OCI-LY1 (cell line): ENCODE measurements around the gene KCNMB2.

Experiments used
- H2AFZ ChIP-seq: fragments of 200-600 bp; sonication (generic), shearing (Covaris generic); 2 replicates; pipeline ENCODE4 v1.6.0; 2014; ENCODE audit warnings: antibody characterized with exemption, mild to moderate bottlenecking, low read length
- H3F3A ChIP-seq: fragments of 200-600 bp; sonication (generic), shearing (Covaris generic); 2 replicates; pipeline ENCODE4 v1.6.0; 2014; ENCODE audit warnings: mild to moderate bottlenecking, antibody characterized with exemption, low read length, moderate library complexity; ENCODE audit not compliant: insufficient read depth
- H3K27ac ChIP-seq: fragments of 200-600 bp; sonication (generic); 2 replicates; pipeline ENCODE4 v1.5.1; 2014; ENCODE audit warnings: low read length, mixed run types, mild to moderate bottlenecking, low read depth; ENCODE audit not compliant: poor library complexity, severe bottlenecking
- H3K27me3 ChIP-seq: fragments of 200-600 bp; sonication (generic); 2 replicates; pipeline ENCODE4 v1.6.0; 2014; ENCODE audit warnings: antibody characterized with exemption, mild to moderate bottlenecking, low read length, moderate library complexity; ENCODE audit not compliant: insufficient read depth
- H3K36me3 ChIP-seq: fragments of 200-600 bp; sonication (generic); 2 replicates; pipeline ENCODE4 v1.6.1; 2014; ENCODE audit warnings: mild to moderate bottlenecking, antibody characterized with exemption, low read length, moderate library complexity, mixed read lengths; ENCODE audit not compliant: insufficient read depth
- H3K4me1 ChIP-seq: fragments of 200-600 bp; sonication (generic); 2 replicates; pipeline ENCODE4 v1.5.1; 2014; ENCODE audit warnings: mild to moderate bottlenecking, low read length, moderate library complexity; ENCODE audit not compliant: insufficient read depth, severe bottlenecking
- H3K4me2 ChIP-seq: fragments of 200-600 bp; sonication (generic), shearing (Covaris generic); 2 replicates; pipeline ENCODE4 v1.6.1; 2014; ENCODE audit warnings: low read length
- H3K4me3 ChIP-seq: fragments of 200-600 bp; sonication (generic); 2 replicates; pipeline ENCODE4 v1.5.1; 2014; ENCODE audit warnings: low read length, low read depth, mild to moderate bottlenecking, mixed read lengths; ENCODE audit not compliant: poor library complexity, severe bottlenecking
- H3K79me2 ChIP-seq: fragments of 200-600 bp; shearing (Covaris generic); 2 replicates; pipeline ENCODE4 v1.6.1; 2016; ENCODE audit warnings: mixed run types, low read length, mixed read lengths; ENCODE audit not compliant: insufficient read depth
- H3K9ac ChIP-seq: fragments of 200-600 bp; sonication (generic), shearing (Covaris generic); 2 replicates; pipeline ENCODE4 v1.6.1; 2014; ENCODE audit warnings: mild to moderate bottlenecking, low read length, mixed read lengths
- H3K9me2 ChIP-seq: fragments of 200-600 bp; sonication (generic), shearing (Covaris generic); 2 replicates; pipeline ENCODE4 v1.6.1; 2014; ENCODE audit warnings: low read depth, mild to moderate bottlenecking, low read length, mixed read lengths
- H3K9me3 ChIP-seq: fragments of 200-600 bp; shearing (Covaris generic); 2 replicates; pipeline ENCODE4 v1.6.1; 2014; ENCODE audit warnings: low read length, mixed read lengths
- H4K20me1 ChIP-seq: fragments of 200-600 bp; sonication (generic), shearing (Covaris generic); 2 replicates; pipeline ENCODE4 v1.6.0; 2016; ENCODE audit warnings: mild to moderate bottlenecking, low read length; ENCODE audit not compliant: insufficient read depth
- CTCF ChIP-seq: fragments of 200-600 bp; sonication (generic), shearing (Covaris generic); IDR thresholded peaks from 2 replicates; pipeline ENCODE4 v1.5.1; 2017; ENCODE audit warnings: mild to moderate bottlenecking, antibody characterized with exemption, low read length, moderate library complexity, mixed read lengths
- EZH2 ChIP-seq: fragments of 200-600 bp; sonication (generic), shearing (Covaris generic); IDR thresholded peaks from 2 replicates; pipeline ENCODE4 v1.8.0; 2017; ENCODE audit warnings: borderline replicate concordance, mixed run types, mild to moderate bottlenecking, antibody characterized with exemption, low read length, moderate library complexity, mixed read lengths

KCNMB2 gene

DNA sequence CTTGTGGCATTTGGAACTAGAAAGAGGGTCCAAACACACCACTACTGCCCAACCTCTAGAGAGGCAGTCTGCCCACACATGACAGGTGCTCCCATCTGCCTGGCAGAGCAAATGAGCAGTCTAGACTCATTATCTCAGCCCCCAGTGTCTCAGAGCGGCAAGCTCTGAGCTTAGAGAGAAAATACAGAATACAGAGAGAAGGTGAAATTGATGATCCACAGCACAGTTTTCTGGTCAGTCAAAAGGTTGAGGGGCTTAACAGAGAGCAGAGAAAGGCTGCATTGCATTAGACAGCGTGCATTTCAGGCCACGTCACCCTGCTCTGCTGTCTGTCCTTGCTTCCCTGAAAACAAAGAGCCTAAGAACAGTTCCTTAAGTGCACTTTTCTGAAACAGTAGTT lies 135.1 kb downstream of the KCNMB2 start:
- TF ChIP-seq EZH2 (no peak), CTCF (no peak)
- H3K79me2 ChIP-seq, result no peaks in the 10 kb centered on the region
- H3K9me3 ChIP-seq, result no peaks in the 10 kb centered on the region
- no peaks in the 10 kb centered on the region for H3K9me2 ChIP-seq
- H3K36me3 ChIP-seq, result no peaks in the 10 kb centered on the region
- H3K27ac ChIP-seq, result no peak overlapping the region
- H3K4me3 ChIP-seq, result no peak overlapping the region
- H3F3A ChIP-seq, result no peaks in the 10 kb centered on the region
- H3K27me3 ChIP-seq, result no peaks in the 10 kb centered on the region
- no peak overlapping the region for H3K4me2 ChIP-seq
- no peaks in the 10 kb centered on the region for H3K4me1 ChIP-seq
- no peaks in the 10 kb centered on the region for H4K20me1 ChIP-seq
- H2AFZ ChIP-seq, result no peak overlapping the region
- no peak overlapping the region for H3K9ac ChIP-seq

GRCh38 chr3:178671791-178672190 lies 135.6 kb downstream of the KCNMB2 start:
- no peaks in the 10 kb centered on the region for H3K4me1 ChIP-seq
- TF ChIP-seq CTCF, result no peak
- no peak for TF ChIP-seq EZH2
- no peaks in the 10 kb centered on the region for H3K36me3 ChIP-seq
- no peak overlapping the region for H3K27ac ChIP-seq
- H3K79me2 ChIP-seq, result no peaks in the 10 kb centered on the region
- no peak overlapping the region for H3K4me3 ChIP-seq
- H3K4me2 ChIP-seq, result no peak overlapping the region
- no peak overlapping the region for H3K9ac ChIP-seq
- no peak overlapping the region for H2AFZ ChIP-seq
- H4K20me1 ChIP-seq, result no peaks in the 10 kb centered on the region
- no peaks in the 10 kb centered on the region for H3K9me3 ChIP-seq
- no peaks in the 10 kb centered on the region for H3K27me3 ChIP-seq
- no peaks in the 10 kb centered on the region for H3K9me2 ChIP-seq
- no peaks in the 10 kb centered on the region for H3F3A ChIP-seq

DNA sequence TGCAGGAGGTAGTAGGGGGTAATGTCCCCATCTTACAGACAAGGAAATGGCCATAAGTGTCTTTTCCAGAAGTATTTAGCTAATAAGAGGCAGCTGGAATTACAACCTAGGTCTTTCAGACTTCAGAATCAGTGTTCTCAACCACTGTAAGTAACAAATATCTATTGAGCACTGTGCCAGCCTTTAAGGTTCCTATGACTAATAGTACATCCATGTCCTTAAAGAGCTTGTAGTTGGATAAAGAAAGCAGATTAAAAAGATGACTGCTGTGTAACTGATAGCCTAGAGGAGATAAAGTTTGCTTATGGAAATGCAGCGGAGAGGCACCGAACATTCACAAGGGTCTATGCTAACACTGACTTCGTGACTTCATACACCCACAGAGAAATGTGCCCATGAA lies 136.0 kb downstream of the KCNMB2 start:
- H3K9me3 ChIP-seq, result no peaks in the 10 kb centered on the region
- no peaks in the 10 kb centered on the region for H3K36me3 ChIP-seq
- H3F3A ChIP-seq, result no peaks in the 10 kb centered on the region
- no peak for TF ChIP-seq CTCF
- no peak for TF ChIP-seq EZH2
- H3K4me2 ChIP-seq, result no peak overlapping the region
- H3K4me1 ChIP-seq, result no peaks in the 10 kb centered on the region
- no peak overlapping the region for H3K9ac ChIP-seq
- H2AFZ ChIP-seq, result no peak overlapping the region
- H4K20me1 ChIP-seq, result no peaks in the 10 kb centered on the region
- no peaks in the 10 kb centered on the region for H3K79me2 ChIP-seq
- H3K27me3 ChIP-seq, result 0 out of 2 replicates have a peak, but pooled peaks cover 3% of the 10 kb centered on the region
- H3K4me3 ChIP-seq, result no peak overlapping the region
- H3K9me2 ChIP-seq, result no peaks in the 10 kb centered on the region
- no peak overlapping the region for H3K27ac ChIP-seq
